HG02870 (cell line): ENCODE results near the gene PDE5A.
A peak's percentile ranks its signal among the peaks of the same experiment; 100 is the strongest.

Source experiments
- ATAC-seq: cut with Tn5 transposase; IDR thresholded peaks from one replicate; pipeline ENCODE4 v1.9.1; 2021; ENCODE audit warnings: mild to moderate bottlenecking, moderate library complexity; ENCODE audit not compliant: unreplicated experiment

Gene PDE5A

GRCh38 chr4:119587796-119588195 lies 40.8 kb downstream of the PDE5A start:
- ATAC-seq = no peak

- no peak for ATAC-seq
These were observed 42.8 kb downstream of the PDE5A start for GRCh38 chr4:119585771-119586170.

- no peak for ATAC-seq
These were observed 47.3 kb downstream of the PDE5A start for GRCh38 chr4:119581190-119581873.

- no peak for ATAC-seq
These were observed 48.3 kb downstream of the PDE5A start for GRCh38 chr4:119580293-119580692.

- no peak for ATAC-seq
These were observed 48.8 kb downstream of the PDE5A start for GRCh38 chr4:119579823-119580222.

- no peak for ATAC-seq
These were observed 58.2 kb downstream of the PDE5A start for GRCh38 chr4:119570401-119570800.

- no peak for ATAC-seq
These were observed 64.5 kb downstream of the PDE5A start for GRCh38 chr4:119564106-119564505.

- ATAC-seq = no peak
These were observed 69.5 kb downstream of the PDE5A start for GRCh38 chr4:119559044-119559647.

- no peak for ATAC-seq
These were observed 77.6 kb downstream of the PDE5A start for GRCh38 chr4:119550857-119551532.

- no peak for ATAC-seq
These were observed 79.0 kb downstream of the PDE5A start for GRCh38 chr4:119549639-119550038.

GRCh38 chr4:119543779-119544178 lies 84.8 kb downstream of the PDE5A start:
- ATAC-seq = no peak

- ATAC-seq = no peak
These were observed 85.4 kb downstream of the PDE5A start for GRCh38 chr4:119543187-119543586.

GRCh38 chr4:119540249-119540648 lies 88.4 kb downstream of the PDE5A start:
- peak; percentile 55 for ATAC-seq

- ATAC-seq = peak; percentile 36
These were observed 91.0 kb downstream of the PDE5A start for GRCh38 chr4:119537586-119537985.

- ATAC-seq = peak; percentile 55
These were observed 91.8 kb downstream of the PDE5A start for GRCh38 chr4:119536572-119537528.

- no peak for ATAC-seq
These were observed 96.3 kb downstream of the PDE5A start for GRCh38 chr4:119532319-119532718.

GRCh38 chr4:119529788-119530187 lies 98.8 kb downstream of the PDE5A start:
- ATAC-seq = no peak

GRCh38 chr4:119526786-119527550 lies 101.6 kb downstream of the PDE5A start:
- no peak for ATAC-seq

GRCh38 chr4:119525771-119526712 lies 102.6 kb downstream of the PDE5A start:
- ATAC-seq = no peak
